ENCODE results near the gene KXD1. TPM values are rescaled to one million over a fixed set of nuclear protein-coding genes. Genes with fewer than 3 reads are reported as not detected.

KXD1 gene
- total RNA-seq, 1 experiment from 2014 or later: 140 TPM

- Histone ChIP-seq H3K36me3 (no peaks in the 10 kb centered on the region), H3K9me3 (no peaks in the 10 kb centered on the region)
- no peak for DNase-seq
Observed at GRCh38 chr19:18603958-18604819, 46.5 kb downstream of the KXD1 start.

GRCh38 chr19:18604820-18605159 lies 47.1 kb downstream of the KXD1 start:
- no peak for DNase-seq
- H3K9me3 ChIP-seq: no peaks in the 10 kb centered on the region
- no peaks in the 10 kb centered on the region for H3K36me3 ChIP-seq
- no peak overlapping the region for H3K4me3 ChIP-seq
- H3K27me3 ChIP-seq: peaks cover 23% of the 10 kb centered on the region

More at GRCh38 chr19:18603958-18604819, 46.5 kb downstream of the KXD1 start:
- no peak overlapping the region for H3K4me3 ChIP-seq
- peaks cover 20% of the 10 kb centered on the region for H3K27me3 ChIP-seq

- Histone ChIP-seq H3K27me3 (peaks cover 27% of the 10 kb centered on the region), H3K9me3 (no peaks in the 10 kb centered on the region), H3K4me3 (no peak overlapping the region), H3K36me3 (no peaks in the 10 kb centered on the region)
- DNase-seq: no peak
Observed at GRCh38 chr19:18605196-18605545, 47.5 kb downstream of the KXD1 start.

DNA sequence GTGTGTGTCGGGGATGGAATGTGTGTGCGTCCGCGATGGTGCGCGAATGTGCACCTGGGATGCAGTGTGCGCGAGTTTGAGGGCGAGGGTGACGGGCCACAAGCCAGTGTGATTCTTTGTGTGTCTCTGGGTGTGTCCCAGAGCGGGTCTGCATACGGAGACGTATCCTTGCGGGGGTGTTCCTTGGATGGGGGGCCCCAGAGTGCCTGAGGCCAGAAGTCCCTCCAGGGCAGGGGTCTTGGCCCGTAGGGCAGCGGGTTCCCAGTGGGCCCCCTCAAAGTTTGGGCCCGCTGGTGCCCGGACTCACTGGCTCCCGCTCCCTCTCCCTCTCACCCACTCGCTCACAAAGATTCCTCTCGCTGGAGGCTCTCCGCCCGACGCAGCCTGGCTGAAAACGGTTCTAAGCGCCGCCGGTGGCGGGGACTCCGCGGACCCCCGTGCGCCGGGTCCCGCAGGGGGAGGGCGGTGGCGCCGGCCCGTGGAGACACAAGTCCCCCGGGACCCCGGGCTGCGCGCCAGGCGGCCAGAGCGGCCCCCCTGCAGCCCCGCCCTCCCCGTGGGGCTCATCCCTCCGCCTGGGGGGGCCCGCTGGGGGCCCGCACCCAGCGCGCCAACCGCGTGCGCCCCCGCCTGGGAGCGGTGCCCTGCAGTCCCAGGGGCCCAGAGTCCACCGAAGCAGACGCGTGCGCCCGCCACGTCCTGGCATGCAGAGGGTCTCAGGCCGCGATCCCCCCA lies 48.0 kb downstream of the KXD1 start:
- no peak for DNase-seq
- Histone ChIP-seq H3K9me3 (no peaks in the 10 kb centered on the region), H3K36me3 (no peaks in the 10 kb centered on the region), H3K27me3 (peaks cover 30% of the 10 kb centered on the region), H3K4me3 (peak overlapping the region; percentile 22; the same call in 1 of the 2 replicates)

DNA sequence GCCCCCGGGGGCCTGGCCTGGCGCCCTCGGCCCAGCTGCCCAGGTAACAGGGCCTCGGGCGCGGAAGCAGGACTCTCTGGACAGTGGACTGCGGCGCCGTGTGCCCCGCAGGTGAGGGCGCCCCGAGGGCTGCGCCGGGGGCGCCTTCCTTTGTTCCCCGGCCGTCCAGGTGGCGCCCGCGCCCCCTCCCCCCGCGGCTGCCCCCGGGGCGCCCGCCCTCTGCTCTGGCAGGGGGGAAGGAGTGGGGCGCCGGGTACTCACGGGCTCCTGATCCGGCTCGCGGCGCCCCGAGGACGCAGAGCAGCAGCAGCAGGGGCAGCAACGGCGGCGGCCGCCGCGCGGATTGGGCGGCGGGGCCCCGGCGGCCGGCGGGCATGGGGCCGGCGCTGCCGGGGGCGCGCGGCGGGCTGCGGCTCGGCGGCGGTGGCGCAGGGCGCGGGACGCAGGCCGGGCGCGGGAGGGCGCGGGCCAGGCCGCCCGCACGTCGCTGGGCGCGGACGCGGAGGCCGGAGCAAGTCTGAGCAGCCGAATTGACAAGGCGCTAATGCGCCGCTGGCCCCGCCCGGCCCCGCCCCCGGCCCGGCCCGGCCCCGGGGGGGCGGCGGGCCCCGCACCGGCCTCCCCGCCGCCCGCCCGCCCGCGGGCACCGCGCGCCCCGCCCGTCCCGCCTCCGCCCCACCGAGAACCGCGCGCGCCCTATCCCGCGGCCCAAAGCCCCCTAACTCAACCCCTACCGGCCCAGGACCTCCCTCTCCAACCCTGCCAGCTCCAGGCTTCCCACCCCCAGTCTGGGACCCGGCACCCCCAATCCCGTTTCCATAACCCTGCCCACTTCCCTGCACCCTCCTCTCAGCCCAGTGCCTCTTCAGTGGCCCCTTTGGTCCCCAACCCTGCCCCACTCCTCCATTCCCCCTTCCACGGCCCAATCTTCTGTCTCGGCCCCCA lies 48.9 kb downstream of the KXD1 start, which contains the start of gene CRLF1:
Gene CRLF1 (minus strand): TSS at position 519 of the 945 bp plus-strand sequence. CDS start 143 bp downstream, at position 376.
- H3K36me3 ChIP-seq: no peaks in the 10 kb centered on the region
- H3K27me3 ChIP-seq: peaks cover 36% of the 10 kb centered on the region
- no peaks in the 10 kb centered on the region for H3K9me3 ChIP-seq
- no peak for DNase-seq
- peak within 1 kb of the TSS; percentile 31 for H3K4me3 ChIP-seq

- Histone ChIP-seq H3K9me3 (no peaks in the 10 kb centered on the region), H3K4me3 (peak overlapping the region; percentile 31), H3K27me3 (peaks cover 45% of the 10 kb centered on the region), H3K36me3 (no peaks in the 10 kb centered on the region)
- DNase-seq: no peak
Observed at GRCh38 chr19:18607226-18608101, 49.8 kb downstream of the KXD1 start.

DNA sequence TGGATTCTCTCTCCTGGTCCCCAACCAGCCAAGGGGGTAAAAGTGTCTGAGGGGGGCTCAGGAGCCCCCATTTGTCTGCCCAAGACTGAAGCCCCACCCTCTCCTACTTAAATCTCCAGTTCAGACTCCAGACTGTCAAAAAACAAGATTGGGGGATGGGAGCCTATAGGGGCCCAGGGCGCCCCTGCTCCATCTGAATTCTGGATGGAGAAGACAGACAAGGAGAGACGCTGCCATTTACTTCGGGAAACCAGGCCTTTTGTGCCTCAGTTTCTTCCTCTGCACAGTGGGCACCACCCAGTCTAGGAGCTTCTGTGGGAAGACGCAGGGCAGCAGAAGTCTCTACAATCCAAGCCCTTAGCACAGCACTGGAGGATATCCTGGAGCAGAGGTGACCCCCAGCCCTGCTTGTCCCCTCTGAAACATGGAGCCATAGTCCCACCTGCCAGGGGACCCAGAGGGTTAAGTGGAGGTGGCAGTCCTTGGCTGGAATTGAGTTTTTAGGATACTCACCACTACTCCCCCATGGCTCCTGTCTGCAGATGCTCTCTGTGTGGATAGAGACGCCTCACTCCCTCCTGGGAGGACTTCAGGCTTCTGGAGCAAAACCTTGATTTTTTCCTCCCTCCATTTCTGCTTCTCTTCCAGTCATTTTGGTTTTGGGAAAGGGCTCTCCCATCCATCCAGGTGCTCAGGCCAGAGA lies 50.6 kb downstream of the KXD1 start:
- H3K27me3 ChIP-seq: peaks cover 53% of the 10 kb centered on the region
- H3K4me3 ChIP-seq: no peak overlapping the region
- DNase-seq: no peak
- H3K36me3 ChIP-seq: no peaks in the 10 kb centered on the region
- no peaks in the 10 kb centered on the region for H3K9me3 ChIP-seq

GRCh38 chr19:18608805-18609716 lies 51.4 kb downstream of the KXD1 start:
- no peaks in the 10 kb centered on the region for H3K36me3 ChIP-seq
- no peak for DNase-seq
- no peaks in the 10 kb centered on the region for H3K9me3 ChIP-seq
- no peak overlapping the region for H3K4me3 ChIP-seq
- peaks cover 57% of the 10 kb centered on the region for H3K27me3 ChIP-seq

DNA sequence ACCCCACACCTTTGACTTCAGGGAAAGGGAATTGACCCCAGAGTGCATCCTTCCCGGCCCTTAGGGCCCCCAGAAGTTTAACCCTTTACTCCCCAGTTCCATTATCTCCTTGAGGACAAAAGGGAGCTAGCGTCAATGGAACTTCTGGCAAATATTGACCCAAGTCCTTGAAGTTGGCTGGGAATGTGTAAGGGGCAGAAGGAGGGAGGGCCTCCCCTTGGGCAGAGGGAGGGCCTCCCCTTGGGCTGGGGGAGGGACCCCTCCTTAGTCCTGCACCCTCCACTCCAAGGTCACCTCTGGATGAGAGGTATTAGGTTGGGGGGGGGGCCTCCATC lies 52.0 kb downstream of the KXD1 start:
- Histone ChIP-seq H3K4me3 (no peak overlapping the region), H3K27me3 (peaks cover 57% of the 10 kb centered on the region), H3K36me3 (no peaks in the 10 kb centered on the region), H3K9me3 (no peaks in the 10 kb centered on the region)
- DNase-seq: no peak

GRCh38 chr19:18610245-18610555 lies 52.5 kb downstream of the KXD1 start:
- H3K9me3 ChIP-seq: no peaks in the 10 kb centered on the region
- H3K4me3 ChIP-seq: no peak overlapping the region
- H3K27me3 ChIP-seq: peaks cover 55% of the 10 kb centered on the region
- no peaks in the 10 kb centered on the region for H3K36me3 ChIP-seq
- no peak for DNase-seq

DNA sequence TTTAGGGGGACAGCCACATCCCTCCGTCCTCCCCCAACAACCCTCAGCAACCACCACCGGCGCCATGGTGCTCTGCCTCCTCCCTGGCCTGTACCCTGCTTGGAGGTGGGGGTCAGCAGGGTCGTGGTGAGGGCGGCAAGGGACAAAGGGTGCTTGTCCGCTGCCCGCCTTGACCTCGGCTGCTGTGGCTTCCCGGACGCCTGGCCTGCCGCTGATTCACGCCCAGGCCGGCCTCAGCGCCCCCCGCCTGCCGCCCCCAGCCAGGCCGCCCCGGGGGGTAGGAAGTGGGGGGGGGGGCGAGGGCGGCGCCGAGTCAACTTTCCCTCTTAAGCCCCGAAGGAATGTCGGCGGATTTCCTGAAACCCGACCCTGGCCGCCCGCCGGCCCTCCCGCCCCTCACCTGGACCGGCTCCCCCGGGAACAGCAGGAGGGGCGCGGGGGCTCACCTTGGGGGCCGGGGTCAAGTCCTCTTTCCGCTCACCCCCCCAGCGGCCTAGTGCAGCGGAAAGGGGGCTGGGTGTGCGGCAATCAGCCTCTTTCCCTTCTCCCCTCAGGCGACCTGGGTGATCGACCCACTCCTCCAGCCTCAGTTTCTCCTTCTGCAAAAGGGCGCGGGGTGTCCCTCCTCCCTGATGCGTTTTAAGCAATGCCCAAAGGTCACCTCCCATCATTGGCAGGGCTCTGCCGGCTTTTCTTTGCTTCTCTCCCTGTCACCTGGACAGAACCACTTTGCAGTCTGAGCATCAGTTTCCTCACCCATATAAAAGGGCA lies 53.1 kb downstream of the KXD1 start:
- H3K36me3 ChIP-seq: no peaks in the 10 kb centered on the region
- H3K4me3 ChIP-seq: no peak overlapping the region
- DNase-seq: no peak
- peaks cover 52% of the 10 kb centered on the region for H3K27me3 ChIP-seq
- no peaks in the 10 kb centered on the region for H3K9me3 ChIP-seq

- Histone ChIP-seq H3K36me3 (no peaks in the 10 kb centered on the region), H3K27me3 (peaks cover 49% of the 10 kb centered on the region), H3K9me3 (no peaks in the 10 kb centered on the region), H3K4me3 (no peak overlapping the region)
- DNase-seq: no peak
Observed at GRCh38 chr19:18611327-18612050, 53.8 kb downstream of the KXD1 start.

GRCh38 chr19:18612051-18612771 lies 54.5 kb downstream of the KXD1 start:
- Histone ChIP-seq H3K4me3 (peak overlapping the region; percentile 24), H3K36me3 (no peaks in the 10 kb centered on the region), H3K9me3 (no peaks in the 10 kb centered on the region), H3K27me3 (peaks cover 48% of the 10 kb centered on the region)
- no peak for DNase-seq
